ENCODE measurements around the gene ZMYND8. TPM values are rescaled to one million over a fixed set of nuclear protein-coding genes. Genes with fewer than 3 reads are reported as not detected.

ZMYND8 gene
- polyA plus RNA-seq, 1 donor from 2014 or later, result 16.8 TPM

- no peak overlapping the region for H3K4me3 ChIP-seq (ENCODE audit: low read length)
- no peaks in the 10 kb centered on the region for H3K79me2 ChIP-seq (replicated peaks; ENCODE audit: insufficient read depth, low read length)
- H3K9me2 ChIP-seq (ENCODE audit: insufficient read depth, low read length), result no peaks in the 10 kb centered on the region
- TF ChIP-seq EP300 (conservative IDR thresholded peaks at IDR 0.05; ENCODE audit: poor library complexity, severe bottlenecking) (no peak), EZH2 (IDR thresholded peaks at IDR 0.05; ENCODE audit: borderline replicate concordance, insufficient read depth, low read length, poor library complexity, severe bottlenecking) (no peak), REST (IDR thresholded peaks at IDR 0.05; ENCODE audit: borderline replicate concordance) (no peak)
- no peak overlapping the region for H3K9ac ChIP-seq (ENCODE audit: low read length)
- no peaks in the 10 kb centered on the region for H3K9me3 ChIP-seq (ENCODE audit: low read length)
- H3F3A ChIP-seq (ENCODE audit: insufficient read depth, low read length, poor library complexity, severe bottlenecking), result no peaks in the 10 kb centered on the region
- no peak overlapping the region for H3K4me2 ChIP-seq (ENCODE audit: low read length)
- H3K27ac ChIP-seq (ENCODE audit: low read length), result no peak overlapping the region
- H2AFZ ChIP-seq (ENCODE audit: low read depth, low read length), result no peak overlapping the region
- H3K27me3 ChIP-seq (ENCODE audit: insufficient read depth, low read depth, low read length), result no peaks in the 10 kb centered on the region
- H3K36me3 ChIP-seq (ENCODE audit: insufficient read depth, low read length), result no peaks in the 10 kb centered on the region
- H4K20me1 ChIP-seq (ENCODE audit: insufficient read depth), result no peaks in the 10 kb centered on the region
Observed at GRCh38 chr20:47161411-47161810, 195.1 kb downstream of the ZMYND8 start.

- Histone ChIP-seq H3K36me3 (ENCODE audit: insufficient read depth, low read length) (no peaks in the 10 kb centered on the region), H3K79me2 (replicated peaks; ENCODE audit: insufficient read depth, low read length) (no peaks in the 10 kb centered on the region), H3F3A (ENCODE audit: insufficient read depth, low read length, poor library complexity, severe bottlenecking) (no peaks in the 10 kb centered on the region), H3K9me2 (ENCODE audit: insufficient read depth, low read length) (no peaks in the 10 kb centered on the region), H4K20me1 (ENCODE audit: insufficient read depth) (no peaks in the 10 kb centered on the region), H2AFZ (ENCODE audit: low read depth, low read length) (no peak overlapping the region), H3K27me3 (ENCODE audit: insufficient read depth, low read depth, low read length) (no peaks in the 10 kb centered on the region), H3K27ac (ENCODE audit: low read length) (no peak overlapping the region), H3K9me3 (ENCODE audit: low read length) (no peaks in the 10 kb centered on the region), H3K4me2 (ENCODE audit: low read length) (no peak overlapping the region), H3K9ac (ENCODE audit: low read length) (no peak overlapping the region), H3K4me3 (ENCODE audit: low read length) (no peak overlapping the region)
- no peak for TF ChIP-seq EZH2 (IDR thresholded peaks at IDR 0.05; ENCODE audit: borderline replicate concordance, insufficient read depth, low read length, poor library complexity, severe bottlenecking)
- TF ChIP-seq CTCF (IDR thresholded peaks at IDR 0.05; ENCODE audit: poor library complexity, severe bottlenecking), result no peak
- TF ChIP-seq REST (IDR thresholded peaks at IDR 0.05; ENCODE audit: borderline replicate concordance), result no peak
- no peak for TF ChIP-seq MXI1 (conservative IDR thresholded peaks at IDR 0.05; ENCODE audit: poor library complexity, severe bottlenecking)
- TF ChIP-seq SMC3 (conservative IDR thresholded peaks at IDR 0.05; ENCODE audit: poor library complexity), result no peak
- no peak for TF ChIP-seq RAD21 (conservative IDR thresholded peaks at IDR 0.05)
- no peak for TF ChIP-seq POLR2AphosphoS5 (IDR thresholded peaks at IDR 0.05)
- no peak for TF ChIP-seq EP300 (conservative IDR thresholded peaks at IDR 0.05; ENCODE audit: poor library complexity, severe bottlenecking)
- TF ChIP-seq TAF1 (IDR thresholded peaks at IDR 0.05; ENCODE audit: low read depth), result no peak
Observed at GRCh38 chr20:47160992-47161391, 195.5 kb downstream of the ZMYND8 start.
